Endothelial cell of umbilical vein (primary cell): Measurements from ENCODE around the gene GPATCH2. TPM values are rescaled to one million over a fixed set of nuclear protein-coding genes. Genes with fewer than 3 reads are reported as not detected.

Source experiments
- BruUV-seq: library from RNA; stranded (reverse); fragments of 400-500 nt; replicated peaks from 2 replicates; lab custom pipeline; 2021; lab: Mats Ljungman, UMichigan
- CTCF ChIA-PET: fragments of 300-600, 350-600 bp; sonication (Branson Sonifier 250); formaldehyde crosslinking; loops from one replicate; lab custom pipeline; 2021; ENCODE audit warnings: antibody characterized with exemption, inconsistent platforms; lab: Charles Lee
- POLR2A ChIA-PET: fragments of 300-600, 350-600 bp; sonication (Branson Sonifier 250); formaldehyde crosslinking; loops from one replicate; lab custom pipeline; 2021; ENCODE audit warnings: antibody characterized with exemption, inconsistent platforms; lab: Charles Lee
- DNase-seq: peaks from one replicate; pipeline ENCODE4 v3.0.0-alpha.2; 2011; ENCODE audit warnings: low read depth, low spot score
- FAIRE-seq: peaks from 2 replicates; lab custom pipeline; 2011; peaks lifted over from hg19 to GRCh38; lab: Jason Lieb, UNC
- H2AFZ ChIP-seq: 2 replicates; pipeline ENCODE4 v1.6.0; 2012; ENCODE audit warnings: low read depth, low read length, control low read depth, inconsistent platforms
- H3K27ac ChIP-seq: 2 replicates; pipeline ENCODE4 v1.5.1; 2011; ENCODE audit warnings: low read depth, mild to moderate bottlenecking, control low read depth, low read length, moderate library complexity; ENCODE audit not compliant: insufficient read depth
- H3K27me3 ChIP-seq, 2 experiments: 2 replicates each; pipeline versions ENCODE4 v1.6.0 to v1.6.1; 2011; ENCODE audit warnings: low read length in 2 of 2, mixed read lengths in 1 of 2; ENCODE audit not compliant: control insufficient read depth in 2 of 2, insufficient read depth in 2 of 2
- H3K36me3 ChIP-seq, 2 experiments: 2 replicates in 1 of 2; 3 replicates in 1 of 2; pipeline ENCODE4 v1.5.1; 2011; ENCODE audit warnings: low read length in 2 of 2, mild to moderate bottlenecking in 1 of 2, moderate library complexity in 1 of 2; ENCODE audit not compliant: control insufficient read depth in 2 of 2, insufficient read depth in 2 of 2; ENCODE audit errors: extremely low read depth in 1 of 2
- H3K4me1 ChIP-seq: 3 replicates; pipeline ENCODE4 v1.5.1; 2011; ENCODE audit warnings: mild to moderate bottlenecking, low read length; ENCODE audit not compliant: control insufficient read depth, insufficient read depth; ENCODE audit errors: extremely low read depth
- H3K4me2 ChIP-seq: 2 replicates; pipeline ENCODE4 v1.6.1; 2011; ENCODE audit warnings: low read length, control low read depth, mixed read lengths; ENCODE audit not compliant: insufficient read depth
- H3K4me3 ChIP-seq, 3 experiments: fragments of 200-600 bp in 1 of 3; sonication (generic), shearing (Covaris generic) in 1 of 3; replicated peaks in 1 of 3; 2 replicates each; pipeline ENCODE4 v1.5.1; 2011 to 2016; ENCODE audit warnings: control low read depth in 3 of 3, low read length in 3 of 3, mild to moderate bottlenecking in 2 of 3, inconsistent platforms in 1 of 3, low read depth in 1 of 3, moderate library complexity in 1 of 3; ENCODE audit not compliant: insufficient read depth in 1 of 3
- H3K79me2 ChIP-seq: 2 replicates; pipeline ENCODE4 v1.6.0; 2012; ENCODE audit warnings: low read length, inconsistent platforms; ENCODE audit not compliant: control insufficient read depth, insufficient read depth
- H3K9ac ChIP-seq: replicated peaks from 2 replicates; pipeline ENCODE3; 2011; ENCODE audit warnings: low read length, control low read depth; ENCODE audit not compliant: insufficient read depth; ENCODE audit errors: extremely low read depth
- H3K9me1 ChIP-seq: replicated peaks from 3 replicates; pipeline ENCODE4 v1.6.0; 2011; ENCODE audit warnings: mild to moderate bottlenecking, low read length; ENCODE audit not compliant: control insufficient read depth, insufficient read depth; ENCODE audit errors: extremely low read depth
- H3K9me3 ChIP-seq: replicated peaks from 2 replicates; pipeline ENCODE4 v1.5.1; 2012; ENCODE audit warnings: low read length, inconsistent platforms; ENCODE audit not compliant: control insufficient read depth, insufficient read depth
- H4K20me1 ChIP-seq: replicated peaks from 2 replicates; pipeline ENCODE3; 2011; ENCODE audit warnings: mild to moderate bottlenecking, low read length; ENCODE audit not compliant: control insufficient read depth, insufficient read depth; ENCODE audit errors: extremely low read depth
- EZH2 ChIP-seq: IDR thresholded peaks from 2 replicates; pipeline ENCODE4 v1.6.1; 2012; ENCODE audit warnings: borderline replicate concordance, low read depth, mild to moderate bottlenecking, moderate library complexity, low read length, inconsistent platforms; ENCODE audit not compliant: severe bottlenecking
- FOS ChIP-seq: IDR thresholded peaks from 2 replicates; pipeline ENCODE4 v1.6.1; 2011; ENCODE audit warnings: mild to moderate bottlenecking, low read length, moderate library complexity, borderline replicate concordance; ENCODE audit not compliant: insufficient read depth
- JUN ChIP-seq: IDR thresholded peaks from 2 replicates; pipeline ENCODE4 v1.6.1; 2011; ENCODE audit warnings: borderline replicate concordance, low read depth; ENCODE audit not compliant: insufficient read length, insufficient read depth
- POLR2A ChIP-seq: IDR thresholded peaks from 2 replicates; pipeline ENCODE4 v1.6.1; 2012; ENCODE audit warnings: low read depth, mild to moderate bottlenecking, control low read depth, low read length
- POLR2AphosphoS5 ChIP-seq: IDR thresholded peaks from 2 replicates; pipeline ENCODE4 v1.6.1; 2012; ENCODE audit warnings: low read depth, mild to moderate bottlenecking, control low read depth, low read length, moderate library complexity; ENCODE audit not compliant: insufficient read depth
- dilution Hi-C: fragments of 300-500 bp; cut with MboI; formaldehyde crosslinking; loops from one replicate; pipeline ENCODE4 v1.15.0; 2019; ENCODE audit warnings: low sequenced_read_pairs; ENCODE audit not compliant: extremely low pct_ligation_motif_present
- intact Hi-C: fragments of 100-400 bp; cut with micrococcal nuclease; formaldehyde crosslinking; loops from one replicate; pipeline ENCODE4 v1.10.0; 2022
- polyA plus RNA-seq, 4 experiments: library from polyadenylated mRNA; depleted of rRNA in 3 of 4; stranded (reverse) in 3 of 4; unstranded in 1 of 4; fragments of >200 nt; gene quantifications; 2 replicates each; pipeline versions ENCODE4 v1.2.1 to v1.2.3, GENCODE V29; 2011 to 2012; ENCODE audit warnings: missing spikeins in 1 of 4
- total RNA-seq: library from RNA; stranded (reverse); gene quantifications from 2 replicates; pipeline ENCODE4 v1.2.3, GENCODE V29; 2021
- TF ChIP-seq, protein P1 (sequence below): IDR thresholded peaks from 2 replicates; pipeline ENCODE4 v1.6.1; 2011; ENCODE audit not compliant: insufficient read depth, insufficient read length
- TF ChIP-seq, protein P2 (sequence below), 2 donors: IDR thresholded peaks; 1 replicate in 1 of 2; 2 replicates in 1 of 2; pipeline ENCODE4 v1.5.1; 2011; ENCODE audit warnings: low read length in 2 of 2, mild to moderate bottlenecking in 2 of 2, moderate library complexity in 2 of 2, control low read depth in 1 of 2, inconsistent platforms in 1 of 2, low read depth in 1 of 2; ENCODE audit not compliant: insufficient read depth in 1 of 2; ENCODE audit errors: extremely low read depth in 1 of 2

Gene GPATCH2
- total and polyA plus RNA-seq, 2 donors (not counting 3 experiments of a cell fraction or from before 2014, with no cell fraction given) = 3.3 to 15.6 TPM

DNA sequence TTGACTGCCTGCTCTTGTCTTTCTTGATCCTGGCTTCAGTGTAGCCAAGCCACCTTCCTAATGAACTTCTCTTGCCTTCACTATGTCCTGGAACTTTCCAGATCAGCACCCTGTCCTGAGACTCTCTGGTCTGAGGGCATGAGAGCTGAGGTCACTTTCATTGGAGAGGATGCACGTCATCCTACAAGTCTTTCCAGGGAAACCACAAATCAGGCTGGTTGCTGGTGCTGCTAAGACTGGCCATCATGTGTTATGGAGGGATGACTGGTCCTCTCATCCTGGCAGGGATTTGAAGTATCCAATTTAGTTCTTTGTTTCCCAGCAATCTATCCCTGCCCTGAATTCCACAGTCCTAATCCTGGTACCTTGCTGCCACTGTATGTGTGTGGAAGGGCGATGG, 228.6 kb downstream of the GPATCH2 start:
- no peaks in the 10 kb centered on the region for H3K36me3 ChIP-seq
- intact Hi-C loops (no loop called here), dilution Hi-C loops (no loop called here)
- TF ChIP-seq, protein P1, sequence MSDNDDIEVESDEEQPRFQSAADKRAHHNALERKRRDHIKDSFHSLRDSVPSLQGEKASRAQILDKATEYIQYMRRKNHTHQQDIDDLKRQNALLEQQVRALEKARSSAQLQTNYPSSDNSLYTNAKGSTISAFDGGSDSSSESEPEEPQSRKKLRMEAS = no peak
- TF ChIP-seq POLR2AphosphoS5 (no peak), EZH2 (no peak), JUN (no peak), FOS (no peak), POLR2A (no peak)
- TF ChIP-seq, protein P2, sequence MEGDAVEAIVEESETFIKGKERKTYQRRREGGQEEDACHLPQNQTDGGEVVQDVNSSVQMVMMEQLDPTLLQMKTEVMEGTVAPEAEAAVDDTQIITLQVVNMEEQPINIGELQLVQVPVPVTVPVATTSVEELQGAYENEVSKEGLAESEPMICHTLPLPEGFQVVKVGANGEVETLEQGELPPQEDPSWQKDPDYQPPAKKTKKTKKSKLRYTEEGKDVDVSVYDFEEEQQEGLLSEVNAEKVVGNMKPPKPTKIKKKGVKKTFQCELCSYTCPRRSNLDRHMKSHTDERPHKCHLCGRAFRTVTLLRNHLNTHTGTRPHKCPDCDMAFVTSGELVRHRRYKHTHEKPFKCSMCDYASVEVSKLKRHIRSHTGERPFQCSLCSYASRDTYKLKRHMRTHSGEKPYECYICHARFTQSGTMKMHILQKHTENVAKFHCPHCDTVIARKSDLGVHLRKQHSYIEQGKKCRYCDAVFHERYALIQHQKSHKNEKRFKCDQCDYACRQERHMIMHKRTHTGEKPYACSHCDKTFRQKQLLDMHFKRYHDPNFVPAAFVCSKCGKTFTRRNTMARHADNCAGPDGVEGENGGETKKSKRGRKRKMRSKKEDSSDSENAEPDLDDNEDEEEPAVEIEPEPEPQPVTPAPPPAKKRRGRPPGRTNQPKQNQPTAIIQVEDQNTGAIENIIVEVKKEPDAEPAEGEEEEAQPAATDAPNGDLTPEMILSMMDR (IDR thresholded peaks at IDR 0.05; ENCODE audit: extremely low read depth in 1 of 2, insufficient read depth in 1 of 2, low read depth in 1 of 2, low read length in 2 of 2) = no peak
- H3K4me1 ChIP-seq = no peaks in the 10 kb centered on the region
- no TSS peak for BruUV-seq
- no peaks in the 10 kb centered on the region for H3K27me3 ChIP-seq
- H3K4me3 ChIP-seq = no peak overlapping the region
- no peaks in the 10 kb centered on the region for H4K20me1 ChIP-seq
- H3K9me3 ChIP-seq = no peaks in the 10 kb centered on the region
- ChIA-PET CTCF (no interaction called here), POLR2A (no interaction called here)
- no peak overlapping the region for H3K4me2 ChIP-seq
- DNase-seq (no peak), FAIRE-seq (no peak)
- no peak overlapping the region for H3K27ac ChIP-seq
- no peaks in the 10 kb centered on the region for H3K9me1 ChIP-seq
- no peaks in the 10 kb centered on the region for H3K79me2 ChIP-seq
- H2AFZ ChIP-seq = no peak overlapping the region
- no peak overlapping the region for H3K9ac ChIP-seq
